GM21737 (cell line): ENCODE measurements around the gene APCDD1.

Source experiments
- ATAC-seq: cut with Tn5 transposase; IDR thresholded peaks from one replicate; pipeline ENCODE4 v1.9.1; 2021; ENCODE audit warnings: mild to moderate bottlenecking, moderate library complexity; ENCODE audit not compliant: unreplicated experiment

Gene APCDD1

DNA sequence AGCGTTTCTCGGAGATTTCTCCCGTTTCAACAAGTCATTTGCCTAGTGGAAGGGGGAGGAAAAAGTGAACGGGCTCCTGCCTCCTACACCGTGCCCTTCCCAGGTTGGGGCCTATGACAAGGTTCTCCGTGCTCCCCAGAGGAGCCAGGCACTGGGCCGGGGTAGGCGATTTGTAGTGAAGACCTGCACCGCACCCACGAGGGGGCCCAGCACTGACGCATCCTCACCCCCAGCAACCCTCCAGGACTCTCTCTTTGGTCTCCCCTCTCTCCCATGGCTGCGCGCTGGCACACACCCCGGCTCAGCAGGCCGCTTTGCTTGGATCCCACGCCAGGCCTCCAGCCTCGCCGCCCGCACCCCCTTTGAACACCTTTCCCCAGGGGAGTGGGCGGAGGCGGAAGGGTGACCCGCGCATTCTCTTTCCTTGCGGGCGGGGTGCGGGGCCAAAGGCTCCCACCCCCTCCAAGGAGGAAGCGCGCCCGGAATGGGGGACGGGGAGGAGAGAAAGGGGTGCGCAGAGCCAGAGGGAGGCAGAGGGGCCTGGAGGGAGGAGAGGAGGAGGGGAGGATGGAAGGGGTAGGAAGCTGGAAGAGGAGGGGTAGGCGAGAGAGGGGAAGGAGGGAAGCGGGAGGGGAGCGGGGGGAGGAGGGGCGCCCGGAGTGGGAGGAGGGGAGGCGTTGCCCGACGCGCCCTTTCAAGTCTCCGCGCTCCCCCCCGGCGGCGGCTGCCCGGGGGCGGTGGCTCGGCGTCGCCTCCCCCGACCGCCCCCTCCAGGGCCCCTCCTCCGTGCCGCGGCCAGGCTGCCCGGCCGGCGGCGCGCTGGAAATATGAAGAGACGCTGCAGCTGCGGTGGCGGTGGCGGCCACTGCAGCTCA is at the start of gene APCDD1:
Gene APCDD1 (plus strand): TSS at position 830 of the 875 bp plus-strand sequence. CDS start 347 bp downstream, outside the sequence.
- ATAC-seq: no peak

DNA sequence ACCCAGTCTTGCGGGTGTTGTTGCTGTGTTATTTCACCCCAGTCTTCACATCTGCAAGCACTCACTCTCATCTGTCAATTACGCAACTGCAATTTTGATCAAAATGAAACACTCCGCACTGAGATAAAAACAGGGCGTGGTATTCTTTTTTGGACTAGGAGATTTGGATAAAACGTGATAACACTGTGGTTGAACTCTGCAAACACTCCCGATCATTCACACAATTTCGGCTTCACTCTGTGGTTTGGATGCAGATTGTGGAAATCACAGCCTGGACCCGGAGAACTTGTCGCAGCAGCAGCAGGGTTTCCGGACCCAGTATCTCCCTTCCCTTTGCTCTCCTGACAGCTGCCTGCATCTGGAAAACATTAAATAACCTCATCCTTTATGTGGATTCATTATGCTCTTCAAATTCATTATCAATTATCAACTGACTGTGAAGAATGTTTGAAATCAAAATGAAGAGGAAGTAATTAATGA is 49.4 kb upstream of the APCDD1 start:
- no peak for ATAC-seq

DNA sequence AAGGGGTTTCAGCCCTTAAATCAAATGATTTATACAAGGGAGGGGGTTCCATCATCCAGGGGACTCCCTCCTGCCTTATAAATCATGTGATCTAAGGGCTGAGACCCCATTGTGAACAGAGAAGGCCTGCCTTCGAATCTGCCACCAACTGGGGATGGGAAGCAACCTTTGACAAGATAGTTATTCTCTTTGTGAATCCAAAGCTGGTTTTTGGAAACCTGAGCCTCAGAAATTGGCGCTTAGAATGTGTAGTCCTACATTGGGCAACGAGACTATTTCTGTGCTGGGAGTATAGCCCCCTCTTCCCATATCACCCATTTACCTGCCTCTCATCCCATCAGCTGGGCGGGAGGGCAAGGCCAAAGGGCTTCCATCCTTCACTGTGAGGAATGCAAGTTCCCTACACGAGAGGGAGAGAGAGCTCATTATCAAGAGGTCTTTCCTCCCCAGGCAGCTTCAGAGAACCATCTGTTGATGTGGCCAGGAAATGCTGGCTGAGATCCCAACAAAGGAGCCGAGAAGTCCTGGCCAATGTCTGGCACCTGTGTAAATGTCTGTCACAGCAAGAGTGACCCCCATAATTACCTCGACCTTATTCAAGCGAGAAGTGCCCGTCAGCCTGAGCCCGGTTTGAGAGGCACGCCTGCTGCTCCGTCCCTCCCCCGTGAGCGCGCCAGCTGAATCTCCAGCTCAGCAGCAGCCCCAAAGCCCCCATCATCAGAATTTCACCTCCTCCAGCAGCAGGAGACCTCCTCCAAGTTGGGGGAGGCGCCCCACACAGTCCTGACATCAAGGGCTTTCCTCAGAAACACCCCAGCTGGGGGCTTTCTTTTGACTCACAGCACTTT is 48.4 kb upstream of the APCDD1 start:
- no peak for ATAC-seq

DNA sequence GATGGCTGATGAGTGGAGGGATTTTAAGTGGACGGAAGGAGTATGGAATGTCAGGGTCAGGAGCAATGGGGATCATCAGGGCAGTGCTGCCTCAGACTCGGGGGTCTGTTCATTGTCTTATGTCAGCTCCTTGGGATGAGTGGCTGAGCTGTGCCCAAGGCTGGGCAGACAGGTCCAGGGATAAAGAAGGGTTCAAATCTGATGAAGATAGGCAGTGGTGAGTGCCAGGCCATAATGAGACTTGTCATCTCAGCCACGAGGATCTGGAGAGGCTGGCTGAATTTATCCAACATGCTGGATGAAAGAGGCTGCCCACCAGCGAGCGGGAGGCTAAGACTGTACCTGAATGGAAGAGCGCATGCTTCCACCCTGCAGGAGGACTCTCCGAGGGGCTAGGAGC is 46.3 kb upstream of the APCDD1 start:
- no peak for ATAC-seq

DNA sequence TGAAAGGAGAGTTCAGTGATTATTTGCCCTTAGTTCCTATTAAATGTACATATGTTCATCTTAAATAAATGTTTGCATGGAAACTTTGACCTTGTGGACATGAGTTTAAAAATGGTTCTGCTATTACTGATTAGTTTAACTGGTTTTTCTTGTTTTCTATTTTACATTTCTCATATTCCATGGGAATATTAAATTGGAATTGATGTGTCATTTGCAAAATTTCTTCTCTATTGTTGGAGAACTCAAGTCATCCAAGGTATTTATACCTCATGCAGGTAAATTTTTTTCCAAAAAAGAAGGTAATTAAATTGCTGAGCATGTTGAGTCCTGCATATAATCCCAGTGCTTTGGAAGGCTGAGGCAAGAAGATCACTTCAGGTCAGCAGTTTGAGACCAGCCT is 45.4 kb upstream of the APCDD1 start:
- no peak for ATAC-seq

DNA sequence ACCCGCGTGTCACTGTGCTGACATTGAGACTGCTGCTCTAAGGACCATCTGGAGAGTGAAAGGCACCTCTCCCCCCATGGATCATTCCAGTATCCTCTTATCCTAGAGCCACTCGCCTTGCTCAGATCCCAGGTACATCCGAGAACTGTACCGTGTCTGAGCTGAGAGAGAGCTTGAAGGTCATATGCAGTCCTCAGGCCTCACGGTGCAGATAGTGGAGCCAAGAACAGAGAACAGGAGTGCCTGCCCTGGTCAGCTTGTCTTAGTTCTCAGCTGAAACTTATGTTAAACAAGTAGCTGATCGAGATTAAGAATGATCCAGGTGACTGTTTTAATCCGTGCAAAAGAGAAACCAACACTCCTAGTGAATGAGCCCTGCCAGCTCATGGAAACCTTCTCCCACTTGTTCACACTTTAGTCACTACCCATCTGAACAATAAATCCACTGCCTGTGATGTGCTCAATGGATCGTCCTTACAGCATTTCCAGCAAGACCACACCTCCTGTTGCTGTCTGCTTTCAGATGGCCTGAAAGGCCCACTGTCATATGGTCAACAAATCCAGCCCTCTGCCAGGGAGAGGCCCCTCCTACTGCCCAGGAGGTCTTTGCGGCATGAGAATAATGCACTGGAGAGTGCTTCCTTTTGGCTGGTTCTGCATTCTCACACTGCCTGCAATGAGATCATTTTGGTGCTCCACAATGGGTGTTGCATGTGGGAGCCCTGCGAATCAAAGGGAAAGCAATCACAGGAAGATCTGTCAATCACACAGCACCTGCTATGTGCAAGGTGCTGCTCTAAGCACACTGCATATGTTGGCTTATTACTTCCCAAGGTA is 43.7 kb upstream of the APCDD1 start:
- ATAC-seq: no peak

DNA sequence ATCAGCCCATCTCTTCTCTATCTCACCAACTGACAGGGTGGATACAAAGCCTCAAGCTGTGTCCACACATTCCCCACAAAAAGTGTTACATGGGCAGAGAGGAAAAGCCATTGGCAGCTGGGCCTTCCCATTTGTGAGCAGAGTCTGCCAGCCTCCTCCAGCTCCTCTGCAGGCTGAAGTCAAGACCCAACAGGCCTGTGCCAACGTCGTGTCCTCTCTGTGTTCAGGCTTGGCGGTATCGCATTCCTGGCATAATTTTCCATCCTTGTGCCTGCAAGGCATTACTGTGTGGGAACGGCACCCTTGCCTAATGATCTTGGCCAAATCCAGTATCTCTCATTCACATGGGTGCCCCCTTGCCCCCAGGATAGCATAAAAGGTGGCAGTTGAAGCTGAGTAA is 41.5 kb upstream of the APCDD1 start:
- no peak for ATAC-seq

DNA sequence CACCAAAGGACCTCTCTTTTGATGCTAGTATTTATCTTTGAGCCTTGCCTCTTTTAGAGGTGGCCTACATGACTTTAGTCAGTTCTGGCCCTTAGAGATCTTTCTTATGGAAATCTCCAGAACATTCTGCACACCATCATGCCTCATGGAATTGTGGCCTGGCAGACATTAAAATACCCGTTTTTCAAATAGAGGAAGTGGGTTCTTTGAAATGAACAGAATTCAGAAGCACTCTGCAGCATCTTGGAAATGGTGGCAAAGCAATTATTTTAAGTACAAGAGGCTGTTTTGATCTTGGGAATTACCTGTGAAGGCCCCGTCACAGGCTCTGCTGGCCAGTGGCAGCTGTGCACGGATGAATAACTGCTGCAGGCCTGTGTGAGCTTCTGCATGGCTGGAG is 40.7 kb upstream of the APCDD1 start:
- ATAC-seq: no peak

DNA sequence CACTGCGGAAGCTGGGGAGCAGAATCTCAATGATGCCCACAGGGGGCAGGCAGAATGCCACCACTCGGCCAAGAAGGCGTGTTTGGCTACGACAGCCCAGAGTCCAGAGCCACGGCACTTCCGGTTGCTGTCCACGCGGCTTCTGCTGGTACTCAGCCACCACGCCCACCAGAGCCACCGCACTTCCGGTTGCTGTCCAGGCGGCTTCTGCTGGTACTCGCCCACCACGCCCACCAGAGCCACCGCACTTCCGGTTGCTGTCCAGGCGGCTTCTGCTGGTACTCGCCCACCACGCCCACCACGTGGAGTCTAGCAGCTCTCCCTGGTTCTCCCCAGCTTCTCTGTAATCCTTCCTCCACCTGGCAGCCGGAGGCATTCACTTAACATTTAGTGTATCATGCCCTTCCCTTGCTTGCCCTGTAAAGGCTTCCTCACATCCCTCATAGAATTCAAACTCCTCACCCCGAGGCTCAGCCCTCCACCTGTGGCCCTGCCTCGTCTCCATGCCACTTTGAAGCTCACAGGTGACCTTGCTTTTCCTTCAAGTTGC is 40.1 kb upstream of the APCDD1 start:
- no peak for ATAC-seq

DNA sequence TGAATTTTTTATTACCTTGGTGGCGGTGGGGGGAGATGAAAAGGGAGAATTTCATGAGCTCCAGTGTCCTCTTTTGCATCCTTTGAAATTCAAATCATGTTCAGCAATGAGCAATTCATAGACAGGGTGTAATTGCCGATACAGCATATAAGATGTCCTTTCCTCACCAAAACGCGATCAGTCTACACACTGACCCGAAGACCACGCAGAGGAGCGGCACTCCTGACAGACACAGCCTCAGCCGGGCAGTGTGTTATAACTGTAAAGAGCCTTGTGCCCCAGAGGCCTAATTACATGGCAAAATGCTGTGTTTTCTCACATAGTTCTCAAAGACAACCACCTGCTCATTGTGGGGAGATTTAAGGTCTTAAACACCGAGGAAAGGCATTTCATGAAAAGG is 38.4 kb upstream of the APCDD1 start:
- no peak for ATAC-seq

DNA sequence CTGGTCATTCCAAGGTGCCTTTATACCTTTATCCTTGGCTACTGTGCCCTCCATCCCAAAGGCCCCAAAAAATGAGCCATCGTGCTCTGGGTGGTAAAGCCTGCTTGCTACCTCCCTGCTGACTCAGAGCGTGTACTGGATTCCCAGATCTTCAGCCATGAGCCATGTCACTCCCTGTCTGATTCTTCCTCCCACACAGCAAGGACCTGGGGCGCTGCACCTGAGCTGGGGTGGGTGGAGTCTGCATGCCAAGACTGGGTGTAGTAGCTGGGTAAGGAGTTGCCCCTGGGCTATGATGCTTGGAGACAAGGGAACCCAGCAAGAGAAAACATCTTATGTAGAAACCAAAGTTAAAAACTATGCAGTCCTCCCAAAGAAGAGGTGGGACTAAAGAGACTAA is 37.2 kb upstream of the APCDD1 start:
- ATAC-seq: no peak

DNA sequence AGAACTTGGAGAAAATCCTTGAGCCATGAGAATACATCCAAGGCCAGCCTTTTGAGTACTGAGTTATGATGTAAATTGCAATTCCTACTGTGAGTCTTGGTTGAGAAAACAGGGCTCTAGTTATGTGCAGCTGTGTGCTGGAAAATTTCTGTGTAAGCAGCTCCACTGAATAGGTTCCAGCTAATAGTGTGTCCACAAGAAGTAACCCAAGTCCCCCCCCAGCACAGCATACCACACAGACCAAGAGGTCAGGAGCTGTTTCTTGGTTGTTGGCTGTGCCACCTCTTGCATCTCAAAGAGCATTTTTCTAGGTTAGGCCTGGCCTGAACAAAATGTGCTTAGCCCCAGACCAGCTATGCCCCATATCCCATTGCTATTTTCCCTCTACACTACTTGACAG is 36.8 kb upstream of the APCDD1 start:
- ATAC-seq: no peak

DNA sequence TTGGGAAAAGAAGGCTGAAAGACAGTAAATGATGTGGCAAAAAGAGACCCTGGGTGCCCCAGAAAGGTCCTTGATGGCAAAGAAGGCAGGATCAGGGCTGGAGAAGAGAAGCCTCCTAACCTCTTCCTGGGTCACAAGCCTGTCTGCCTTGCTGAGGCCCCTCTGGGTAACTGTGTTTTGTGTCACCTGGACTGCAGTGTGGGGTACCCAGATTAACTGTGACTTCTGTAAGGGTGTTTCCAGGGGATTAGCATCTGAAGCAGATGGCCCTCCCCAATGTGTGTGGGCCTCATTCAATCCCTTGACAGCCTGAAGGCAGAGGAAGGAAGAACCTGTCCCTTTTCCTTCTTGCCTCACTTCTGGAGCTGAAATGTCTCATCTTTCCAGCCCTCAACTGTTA is 35.6 kb upstream of the APCDD1 start:
- no peak for ATAC-seq

DNA sequence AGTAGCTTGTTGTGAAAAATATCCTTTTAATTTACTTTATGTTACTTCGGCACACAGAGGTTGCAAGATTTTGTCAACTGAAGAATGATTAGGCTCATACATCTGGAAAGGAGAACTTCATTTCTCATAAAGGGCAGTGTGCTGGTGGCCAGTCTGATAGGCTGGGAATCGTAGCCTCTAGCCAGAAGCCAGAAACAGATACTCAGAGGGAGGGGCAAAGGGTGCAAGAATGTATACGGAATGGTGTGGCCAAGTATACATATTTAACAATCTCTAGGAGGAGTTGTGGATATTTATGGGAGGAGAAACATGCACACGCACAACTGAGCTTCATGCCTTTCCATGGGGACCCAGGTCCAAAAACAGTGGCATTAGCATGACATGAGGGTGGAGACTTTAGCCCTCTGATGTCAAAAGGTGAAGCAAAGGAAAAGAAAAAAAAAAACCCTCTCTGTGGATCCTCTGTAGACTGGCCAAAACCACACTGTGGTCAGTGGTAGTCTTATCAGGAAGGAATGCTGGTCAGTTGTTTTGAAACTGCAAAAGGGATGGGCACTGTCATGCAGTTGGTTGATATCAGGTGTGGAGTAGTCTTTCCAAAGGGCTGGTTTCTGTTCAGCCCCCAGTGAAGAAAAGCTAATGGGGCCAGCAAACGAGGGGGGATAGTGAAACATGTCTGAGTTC is 34.9 kb upstream of the APCDD1 start:
- ATAC-seq: no peak

DNA sequence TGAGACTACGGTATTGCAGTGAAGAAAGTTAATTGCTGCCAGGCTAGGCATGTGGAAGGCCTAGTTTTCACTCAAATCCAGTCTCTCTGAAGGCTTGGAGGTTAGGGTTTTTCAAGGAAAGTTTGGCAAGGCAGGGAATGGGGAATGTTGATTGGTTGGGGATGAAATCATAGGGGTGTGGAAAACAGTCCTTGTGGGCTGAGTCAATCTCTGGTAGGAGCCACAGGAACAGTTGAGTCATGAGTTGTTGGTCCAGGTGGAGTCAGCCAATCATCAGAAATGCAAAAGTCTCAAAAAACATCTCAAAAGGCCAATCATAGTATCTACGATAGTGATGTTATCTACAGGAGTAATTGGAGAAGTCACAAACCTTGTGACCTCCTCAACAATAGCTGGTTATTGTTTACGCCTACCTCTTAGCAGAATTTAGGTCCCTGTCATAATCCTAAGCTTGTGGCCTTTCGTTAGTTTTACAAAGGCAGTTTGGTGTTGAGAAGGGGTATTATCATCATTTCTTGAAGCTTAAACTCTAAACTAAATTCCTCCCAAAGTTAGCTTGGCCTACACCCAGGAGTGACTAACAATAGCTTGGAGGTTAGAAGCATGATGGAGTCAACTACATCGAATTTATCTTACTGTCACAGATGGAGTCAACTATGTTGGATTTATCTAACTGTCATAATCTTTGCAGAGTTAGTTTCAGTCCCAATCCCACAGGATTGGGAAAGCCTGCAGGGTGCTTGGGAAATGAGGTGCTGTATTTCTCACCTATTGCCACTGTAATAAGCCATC is 33.7 kb upstream of the APCDD1 start:
- ATAC-seq: no peak

DNA sequence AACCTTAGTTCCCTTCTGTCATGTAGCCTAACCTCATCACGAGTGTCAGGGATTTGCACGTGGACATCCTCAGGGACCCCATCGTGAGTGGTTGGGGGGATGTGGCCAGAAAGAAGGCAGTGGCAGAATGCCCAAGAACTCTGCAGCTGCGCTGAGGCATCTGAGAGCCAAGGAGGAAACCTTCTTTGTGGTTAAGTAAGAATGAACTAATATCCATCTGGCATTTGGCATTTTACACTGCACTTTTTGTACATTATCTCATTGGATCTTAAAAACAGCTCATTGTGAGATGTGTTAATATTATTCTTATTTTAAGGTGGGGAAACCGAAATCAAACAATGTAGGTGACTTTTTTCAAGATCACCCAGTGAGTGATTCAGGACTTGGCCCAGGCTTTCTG is 32.6 kb upstream of the APCDD1 start:
- ATAC-seq: no peak

DNA sequence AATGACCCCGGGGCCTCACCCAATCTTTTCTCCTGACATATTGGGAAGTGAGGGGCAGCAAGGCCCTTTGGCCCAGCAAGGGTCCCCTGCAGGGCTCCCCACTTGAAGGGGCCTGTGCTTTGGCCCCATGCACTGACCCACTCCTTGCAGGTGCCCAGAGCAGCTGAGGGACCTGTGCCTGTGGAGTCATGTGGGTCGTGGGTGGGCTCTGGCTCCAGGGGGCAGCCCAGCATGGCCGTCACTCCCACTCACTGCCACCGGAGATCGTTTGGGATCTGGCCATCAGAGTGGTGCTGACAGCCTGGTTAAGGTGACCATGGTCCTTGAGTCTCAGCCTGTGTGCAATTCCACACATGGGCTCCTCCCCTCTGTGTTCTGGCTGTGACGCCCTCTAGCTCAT is 31.7 kb upstream of the APCDD1 start:
- ATAC-seq: no peak

DNA sequence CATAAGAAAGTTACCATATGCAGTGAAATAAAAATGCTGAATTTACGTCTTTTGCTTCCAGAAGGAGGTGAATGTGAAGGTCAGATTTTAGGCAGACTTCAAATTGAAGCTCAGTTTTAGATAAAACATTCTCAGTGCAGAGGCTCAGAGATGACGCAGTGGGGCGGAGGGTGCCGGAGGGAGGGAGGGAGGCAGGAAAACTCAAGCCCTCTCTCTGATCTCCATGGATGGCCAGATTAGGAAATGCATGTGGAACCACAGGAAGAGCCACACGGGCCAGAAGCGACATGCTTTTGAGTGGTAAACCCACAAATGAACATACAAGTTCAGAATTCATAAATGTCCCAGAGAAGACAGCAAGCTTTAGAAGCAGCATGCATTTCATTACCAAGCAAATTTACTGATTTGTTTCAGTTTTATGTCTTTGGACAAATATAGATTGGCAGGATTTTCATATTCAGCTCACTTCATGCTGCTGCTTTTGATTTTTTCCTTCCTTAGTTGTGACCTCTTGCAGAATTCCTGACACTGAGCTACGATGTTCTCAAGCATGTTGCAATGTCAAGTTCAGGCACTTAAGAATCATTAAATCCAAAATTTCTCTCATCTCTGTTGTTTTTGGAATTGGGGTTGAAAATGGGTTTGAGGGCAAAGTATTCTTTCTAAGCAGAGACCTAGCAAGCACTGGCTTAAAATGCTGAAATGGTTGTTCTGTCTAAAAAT is 29.7 kb upstream of the APCDD1 start:
- no peak for ATAC-seq

DNA sequence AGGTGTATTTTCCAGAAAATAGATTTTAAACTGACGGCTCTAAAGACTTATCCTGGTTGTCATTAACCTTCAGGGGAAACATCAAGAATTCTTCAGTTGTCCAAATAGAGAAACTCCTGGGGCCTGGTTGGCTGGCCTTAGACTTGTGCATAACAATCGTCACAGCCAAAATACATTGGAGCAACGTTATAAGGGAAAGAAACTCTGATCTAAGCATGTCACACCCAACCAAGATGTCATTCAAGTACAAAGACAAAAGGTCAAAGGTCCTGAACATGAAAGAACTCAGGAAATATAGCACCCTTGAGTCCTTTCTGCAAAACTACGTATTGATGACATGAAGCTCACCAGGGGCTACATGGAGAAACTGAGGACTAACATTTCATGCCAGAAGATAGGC is 23.8 kb upstream of the APCDD1 start:
- ATAC-seq: no peak
